Mesothelial cell of epicardium (in vitro differentiated cells): ENCODE data around the gene TCF4. TPM values are rescaled to one million over a fixed set of nuclear protein-coding genes. Genes with fewer than 3 reads are reported as not detected.

Experiments used
- DNase-seq, 2 experiments: peaks; one replicate each; pipeline ENCODE4 v3.0.0; 2021; ENCODE audit warnings: low spot score in 2 of 2; ENCODE audit not compliant: unreplicated experiment in 2 of 2
- H3K27ac Mint-ChIP-seq: 2 replicates; pipeline ENCODE4 v1.8.0; 2021; ENCODE audit warnings: mixed read lengths
- H3K27me3 Mint-ChIP-seq: 2 replicates; pipeline ENCODE4 v1.8.0; 2021; ENCODE audit warnings: low read depth, mixed read lengths
- H3K36me3 Mint-ChIP-seq: 2 replicates; pipeline ENCODE4 v1.8.0; 2021; ENCODE audit warnings: mixed read lengths
- H3K4me1 Mint-ChIP-seq: 2 replicates; pipeline ENCODE4 v1.8.0; 2021; ENCODE audit warnings: mixed read lengths
- H3K4me3 Mint-ChIP-seq: 2 replicates; pipeline ENCODE4 v1.8.0; 2021; ENCODE audit warnings: mild to moderate bottlenecking, moderate library complexity, mixed read lengths
- H3K9me3 Mint-ChIP-seq: 2 replicates; pipeline ENCODE4 v1.8.0; 2021; ENCODE audit warnings: mixed read lengths
- CTCF ChIP-seq: fragments of 200-600 bp; sonication (generic); IDR thresholded peaks from one replicate; pipeline ENCODE4 v1.5.0; 2021; ENCODE audit warnings: antibody characterized with exemption; ENCODE audit not compliant: unreplicated experiment
- total RNA-seq: library from RNA; stranded (reverse); gene quantifications from 3 replicates; pipeline ENCODE4 v1.2.1, GENCODE V29; 2021

The TCF4 gene
- total RNA-seq, 1 donor from 2014 or later = 224 TPM

GRCh38 chr18:55494899-55495298, 93.1 kb downstream of the TCF4 start:
- Mint-ChIP-seq H3K4me3 (no peak overlapping the region), H3K36me3 (no peaks in the 10 kb centered on the region), H3K27ac (peak overlapping the region; percentile 54), H3K27me3 (no peaks in the 10 kb centered on the region), H3K4me1 (peaks cover 30% of the 10 kb centered on the region), H3K9me3 (no peaks in the 10 kb centered on the region)
- no peak for DNase-seq
- no peak for TF ChIP-seq CTCF

GRCh38 chr18:55494441-55494840, 93.6 kb downstream of the TCF4 start:
- no peak for TF ChIP-seq CTCF
- DNase-seq = no peak
- Mint-ChIP-seq H3K27me3 (no peaks in the 10 kb centered on the region), H3K27ac (peak overlapping the region; percentile 35), H3K4me1 (peaks cover 34% of the 10 kb centered on the region), H3K36me3 (no peaks in the 10 kb centered on the region), H3K9me3 (no peaks in the 10 kb centered on the region), H3K4me3 (no peak overlapping the region)

- TF ChIP-seq CTCF = no peak
- H3K36me3 Mint-ChIP-seq = no peaks in the 10 kb centered on the region
- no peak for DNase-seq
- H3K4me3 Mint-ChIP-seq = no peak overlapping the region
- no peak overlapping the region for H3K27ac Mint-ChIP-seq
- H3K27me3 Mint-ChIP-seq = no peaks in the 10 kb centered on the region
- H3K9me3 Mint-ChIP-seq = no peaks in the 10 kb centered on the region
- H3K4me1 Mint-ChIP-seq = peaks cover 45% of the 10 kb centered on the region
These were observed 96.4 kb downstream of the TCF4 start for GRCh38 chr18:55491616-55492015.

- H3K27me3 Mint-ChIP-seq = no peaks in the 10 kb centered on the region
- H3K9me3 Mint-ChIP-seq = no peaks in the 10 kb centered on the region
- no peak for DNase-seq
- TF ChIP-seq CTCF = no peak
- H3K4me3 Mint-ChIP-seq = no peak overlapping the region
- H3K27ac Mint-ChIP-seq = peak overlapping the region; percentile 23
- no peaks in the 10 kb centered on the region for H3K36me3 Mint-ChIP-seq
- peaks cover 25% of the 10 kb centered on the region for H3K4me1 Mint-ChIP-seq
These were observed 98.7 kb downstream of the TCF4 start for GRCh38 chr18:55489034-55489986.

GRCh38 chr18:55488473-55488872, 99.5 kb downstream of the TCF4 start:
- no peak overlapping the region for H3K27ac Mint-ChIP-seq
- TF ChIP-seq CTCF = no peak
- H3K27me3 Mint-ChIP-seq = no peaks in the 10 kb centered on the region
- no peaks in the 10 kb centered on the region for H3K36me3 Mint-ChIP-seq
- H3K4me1 Mint-ChIP-seq = peaks cover 19% of the 10 kb centered on the region
- no peak overlapping the region for H3K4me3 Mint-ChIP-seq
- DNase-seq = no peak
- H3K9me3 Mint-ChIP-seq = no peaks in the 10 kb centered on the region
